Neural cell (in vitro differentiated cells): ENCODE data around the gene PRAMEF8. TPM values are rescaled to one million over a fixed set of nuclear protein-coding genes. Genes with fewer than 3 reads are reported as not detected.
"Not testable (repeated sequence)": the region's sequence is repeated elsewhere in the genome, so short reads cannot be mapped to it uniquely, and the experiment has no call there.

Experiments used
- H2AFZ ChIP-seq: fragments of 200-600, 300-800 bp; sonication (generic), shearing (Covaris generic); 2 replicates; pipeline ENCODE4 v1.6.0; 2014; ENCODE audit warnings: low read depth, mild to moderate bottlenecking, antibody characterized with exemption, low read length, moderate library complexity
- H3F3A ChIP-seq: fragments of 200-600 bp; shearing (Covaris generic); 2 replicates; pipeline ENCODE4 v1.6.1; 2016; ENCODE audit warnings: mild to moderate bottlenecking, moderate library complexity, mixed read lengths, antibody characterized with exemption, low read length; ENCODE audit not compliant: insufficient read depth, poor library complexity, severe bottlenecking
- H3K27ac ChIP-seq: fragments of 200-600, 300-800 bp; sonication (generic), shearing (Covaris generic); 2 replicates; pipeline ENCODE4 v1.5.1; 2014; ENCODE audit warnings: mild to moderate bottlenecking, low read length, moderate library complexity
- H3K27me3 ChIP-seq: fragments of 300-800, 200-600 bp; sonication (generic), shearing (Covaris generic); 2 replicates; pipeline ENCODE4 v1.6.0; 2014; ENCODE audit warnings: mild to moderate bottlenecking, low read depth, low read length, moderate library complexity; ENCODE audit not compliant: insufficient read depth
- H3K36me3 ChIP-seq: fragments of 300-800, 200-600 bp; sonication (generic), shearing (Covaris generic); 2 replicates; pipeline ENCODE4 v1.5.1; 2014; ENCODE audit warnings: mild to moderate bottlenecking, antibody characterized with exemption, low read length, moderate library complexity; ENCODE audit not compliant: insufficient read depth
- H3K4me2 ChIP-seq: fragments of 300-800, 200-600 bp; sonication (generic), shearing (Covaris generic); 2 replicates; pipeline ENCODE4 v1.6.0; 2014; ENCODE audit warnings: mild to moderate bottlenecking, low read length
- H3K4me3 ChIP-seq: fragments of 300-800, 200-600 bp; sonication (generic), shearing (Covaris generic); 2 replicates; pipeline ENCODE4 v1.5.1; 2014; ENCODE audit warnings: mild to moderate bottlenecking, low read length, moderate library complexity
- H3K79me2 ChIP-seq: fragments of 200-600 bp; shearing (Covaris generic); replicated peaks from 2 replicates; pipeline ENCODE4 v1.6.0; 2014; ENCODE audit warnings: mild to moderate bottlenecking, low read length, moderate library complexity; ENCODE audit not compliant: insufficient read depth
- H3K9ac ChIP-seq: fragments of 300-800, 200-600 bp; sonication (generic), shearing (Covaris generic); 2 replicates; pipeline ENCODE4 v1.6.1; 2016; ENCODE audit warnings: mild to moderate bottlenecking, low read length, mixed read lengths
- H3K9me2 ChIP-seq: fragments of 200-600 bp; shearing (Covaris generic); 2 replicates; pipeline ENCODE4 v1.6.1; 2016; ENCODE audit warnings: mild to moderate bottlenecking, low read length, mixed read lengths; ENCODE audit not compliant: insufficient read depth
- H3K9me3 ChIP-seq: fragments of 200-600, 300-800 bp; sonication (generic), shearing (Covaris generic); 2 replicates; pipeline ENCODE4 v1.6.1; 2016; ENCODE audit warnings: mild to moderate bottlenecking, mixed run types, low read length, moderate library complexity, mixed read lengths
- H4K20me1 ChIP-seq: fragments of 200-600 bp; shearing (Covaris generic); 2 replicates; pipeline ENCODE4 v1.6.1; 2016; ENCODE audit warnings: mild to moderate bottlenecking, mixed run types; ENCODE audit not compliant: insufficient read depth
- polyA plus RNA-seq: library from polyadenylated mRNA; depleted of rRNA; stranded (reverse); fragments of >200 nt; gene quantifications from 2 replicates; pipeline ENCODE4 v1.2.3, GENCODE V29; 2014

Gene PRAMEF8
- polyA plus RNA-seq, 1 donor from 2014 or later = not detected

- not testable (repeated sequence) for H3K27ac ChIP-seq, H3K36me3 ChIP-seq, H3K27me3 ChIP-seq, H3K9ac ChIP-seq, H2AFZ ChIP-seq, H3K9me3 ChIP-seq, H3K4me3 ChIP-seq, H3K79me2 ChIP-seq, H3K4me2 ChIP-seq, H3K9me2 ChIP-seq, H3F3A ChIP-seq, H4K20me1 ChIP-seq
These were observed 7.9 kb downstream of the PRAMEF8 start for GRCh38 chr1:13277016-13277415.

- not testable (repeated sequence) for H3K36me3 ChIP-seq, H2AFZ ChIP-seq, H3K9me2 ChIP-seq, H3K27me3 ChIP-seq, H3K4me3 ChIP-seq, H3F3A ChIP-seq, H3K27ac ChIP-seq, H3K9me3 ChIP-seq, H3K9ac ChIP-seq, H4K20me1 ChIP-seq, H3K4me2 ChIP-seq, H3K79me2 ChIP-seq
These were observed 19.8 kb downstream of the PRAMEF8 start for GRCh38 chr1:13265124-13265523.

- not testable (repeated sequence) for H3K9ac ChIP-seq, H3K9me3 ChIP-seq, H3K36me3 ChIP-seq, H3K27ac ChIP-seq, H3K4me3 ChIP-seq, H4K20me1 ChIP-seq, H3K79me2 ChIP-seq, H3K27me3 ChIP-seq, H3K4me2 ChIP-seq, H3K9me2 ChIP-seq, H3F3A ChIP-seq, H2AFZ ChIP-seq
These were observed 31.0 kb downstream of the PRAMEF8 start, which contains the start of gene PRAMEF5 for GRCh38 chr1:13253898-13254297. PRAMEF5 (plus strand) TSS chr1:13254198; CDS start chr1:13259269, 5,071 bp downstream.

GRCh38 chr1:13247122-13247521 lies 37.8 kb downstream of the PRAMEF8 start:
- H2AFZ ChIP-seq, H3K9ac ChIP-seq, H3K4me3 ChIP-seq, H3K27me3 ChIP-seq, H3F3A ChIP-seq, H3K27ac ChIP-seq, H4K20me1 ChIP-seq, H3K36me3 ChIP-seq, H3K9me3 ChIP-seq, H3K4me2 ChIP-seq, H3K79me2 ChIP-seq, H3K9me2 ChIP-seq: not testable (repeated sequence)

GRCh38 chr1:13246554-13246871 lies 38.4 kb downstream of the PRAMEF8 start:
- not testable (repeated sequence) for H3F3A ChIP-seq, H3K79me2 ChIP-seq, H2AFZ ChIP-seq, H4K20me1 ChIP-seq, H3K4me2 ChIP-seq, H3K36me3 ChIP-seq, H3K9ac ChIP-seq, H3K27ac ChIP-seq, H3K9me3 ChIP-seq, H3K4me3 ChIP-seq, H3K9me2 ChIP-seq, H3K27me3 ChIP-seq

- H3K4me2 ChIP-seq, H3F3A ChIP-seq, H3K9me2 ChIP-seq, H3K4me3 ChIP-seq, H3K27ac ChIP-seq, H3K36me3 ChIP-seq, H3K9ac ChIP-seq, H2AFZ ChIP-seq, H3K9me3 ChIP-seq, H4K20me1 ChIP-seq, H3K27me3 ChIP-seq, H3K79me2 ChIP-seq: not testable (repeated sequence)
These were observed 38.9 kb downstream of the PRAMEF8 start for GRCh38 chr1:13245841-13246553.

GRCh38 chr1:13243536-13244263 lies 41.2 kb downstream of the PRAMEF8 start:
- H3K4me2 ChIP-seq, H3K9me3 ChIP-seq, H3K9ac ChIP-seq, H3K27ac ChIP-seq, H3K79me2 ChIP-seq, H3K27me3 ChIP-seq, H3K36me3 ChIP-seq, H3K4me3 ChIP-seq, H2AFZ ChIP-seq, H3K9me2 ChIP-seq, H4K20me1 ChIP-seq, H3F3A ChIP-seq: not testable (repeated sequence)

- H3K9ac ChIP-seq, H3K79me2 ChIP-seq, H2AFZ ChIP-seq, H3K9me2 ChIP-seq, H3K36me3 ChIP-seq, H3F3A ChIP-seq, H3K27ac ChIP-seq, H3K4me3 ChIP-seq, H3K27me3 ChIP-seq, H3K4me2 ChIP-seq, H4K20me1 ChIP-seq, H3K9me3 ChIP-seq: not testable (repeated sequence)
These were observed 45.3 kb downstream of the PRAMEF8 start for GRCh38 chr1:13239633-13240032.
